Pancreas (tissue), 10 donors: Measurements from ENCODE around the gene DENND1A. TPM values are rescaled to one million over a fixed set of nuclear protein-coding genes. Genes with fewer than 3 reads are reported as not detected.

ENCODE experiments used
- ATAC-seq, 4 donors: fragments of 200-7000 bp; cut with Tn5 transposase; one replicate each; pipeline versions ENCODE4 v1.8.0 to v1.9.1; 2020; ENCODE audit warnings: mild to moderate bottlenecking in 4 of 4, moderate library complexity in 4 of 4
- DNase-seq, 6 donors: peaks; one replicate each; pipeline ENCODE4 v3.0.0-alpha.2; 2020
- FAIRE-seq: peaks from 2 replicates; lab custom pipeline; 2012; peaks lifted over from hg19 to GRCh38; lab: Jason Lieb, UNC
- H3K27ac ChIP-seq, 4 donors: fragments of 200-600 bp; sonication (generic); 1 replicate in 3 of 4; 2 replicates in 1 of 4; pipeline versions ENCODE4 v1.5.0 to v1.8.0; 2020
- H3K27me3 ChIP-seq, 4 donors: fragments of 200-600 bp; one replicate each; pipeline ENCODE4 v1.8.0; 2021
- H3K36me3 ChIP-seq, 3 donors: fragments of 200-600 bp; sonication (generic) in 1 of 3; one replicate each; pipeline versions ENCODE4 v1.5.0 to v1.8.0; 2020 to 2021
- H3K4me1 ChIP-seq, 3 donors: fragments of 200-600 bp; one replicate each; pipeline ENCODE4 v1.8.0; 2021
- H3K4me3 ChIP-seq, 4 donors: fragments of 200-600 bp; sonication (generic) in 2 of 4; one replicate each; pipeline versions ENCODE4 v1.5.0 to v1.8.0; 2020 to 2021
- H3K9me3 ChIP-seq, 4 donors: fragments of 200-600 bp; one replicate each; pipeline ENCODE4 v1.8.0; 2021
- WGBS, 2 donors: extraction: QIAGEN DNeasy Blood & Tissue Kit; methylation state at CpG; one replicate each; pipeline ENCODE4 v1.1.7; 2013; 5-methylcytosine and 5-hydroxymethylcytosine counted together
- intact Hi-C, 3 donors: fragments of 100-400 bp; cut with DNase I; formaldehyde crosslinking; loops; one replicate each; pipeline versions ENCODE4 v1.11.1 to v1.14.2; 2022
- polyA plus RNA-seq, 2 donors: library from polyadenylated mRNA; stranded (reverse); fragments of 200-250 nt; gene quantifications; one replicate each; pipeline ENCODE4 v1.2.3, GENCODE V29; 2013
- total RNA-seq, 6 donors: library from RNA; stranded (reverse); fragmentation: NEBNext Ultra II Directional in 4 of 6; extraction: Animal tissue kit (Norgen Biotek cat#: 25700) in 4 of 6; gene quantifications; one replicate each; pipeline versions ENCODE4 v1.2.1 to v1.2.4, GENCODE V29; 2021 to 2023
- TF ChIP-seq, protein P1 (sequence below), 4 donors: fragments of 200-600 bp; sonication (generic) in 3 of 4; IDR thresholded peaks; one replicate each; pipeline versions ENCODE4 v1.5.0 to v1.8.0; 2021; ENCODE audit warnings: antibody characterized with exemption in 4 of 4
- donor health status: healthy with polysubstance abuse.
- donor health status: DM: no; HTN: no; CAD: no; lungs with moderate emphysema.
- donor health status: DM: no; HTN: no; CAD: no.
- donor health status: control.
- donor health status: control.
- donor health status: Bipolar disorder and iron deficiency.
- donor health status: DM: yes; HTN: yes; CAD: no.
- donor health status: DM: no; HTN: no; CAD: no.
- donor health status: DM: no; HTN: no; CAD: no.
- donor health status: DM: yes; HTN: yes; CAD: no.

DENND1A gene
- total and polyA plus RNA-seq, 8 donors: 4.5 to 8.3 (median 5.6) TPM

DNA sequence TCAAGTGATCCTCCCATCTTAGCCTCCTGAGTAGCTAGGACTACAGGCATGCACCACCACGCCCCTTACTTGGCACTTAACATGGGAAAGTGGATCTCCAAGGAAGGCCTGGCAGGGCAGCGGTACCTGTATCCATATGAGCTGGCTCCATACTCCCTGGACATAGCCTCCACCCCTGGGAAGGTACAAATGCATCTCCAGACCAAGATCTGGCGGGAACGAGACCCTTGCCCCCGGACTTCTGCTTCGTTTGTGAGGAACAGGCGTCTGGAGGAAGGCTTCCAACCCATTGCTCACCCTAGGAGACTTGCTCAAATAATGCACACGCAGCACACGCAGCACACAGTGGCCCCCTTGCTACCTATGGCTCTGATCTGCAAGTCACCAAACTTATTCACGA is 518.7 kb downstream of the DENND1A start:
- no peaks in the 10 kb centered on the region for H3K9me3 ChIP-seq
- TF ChIP-seq, protein P1, sequence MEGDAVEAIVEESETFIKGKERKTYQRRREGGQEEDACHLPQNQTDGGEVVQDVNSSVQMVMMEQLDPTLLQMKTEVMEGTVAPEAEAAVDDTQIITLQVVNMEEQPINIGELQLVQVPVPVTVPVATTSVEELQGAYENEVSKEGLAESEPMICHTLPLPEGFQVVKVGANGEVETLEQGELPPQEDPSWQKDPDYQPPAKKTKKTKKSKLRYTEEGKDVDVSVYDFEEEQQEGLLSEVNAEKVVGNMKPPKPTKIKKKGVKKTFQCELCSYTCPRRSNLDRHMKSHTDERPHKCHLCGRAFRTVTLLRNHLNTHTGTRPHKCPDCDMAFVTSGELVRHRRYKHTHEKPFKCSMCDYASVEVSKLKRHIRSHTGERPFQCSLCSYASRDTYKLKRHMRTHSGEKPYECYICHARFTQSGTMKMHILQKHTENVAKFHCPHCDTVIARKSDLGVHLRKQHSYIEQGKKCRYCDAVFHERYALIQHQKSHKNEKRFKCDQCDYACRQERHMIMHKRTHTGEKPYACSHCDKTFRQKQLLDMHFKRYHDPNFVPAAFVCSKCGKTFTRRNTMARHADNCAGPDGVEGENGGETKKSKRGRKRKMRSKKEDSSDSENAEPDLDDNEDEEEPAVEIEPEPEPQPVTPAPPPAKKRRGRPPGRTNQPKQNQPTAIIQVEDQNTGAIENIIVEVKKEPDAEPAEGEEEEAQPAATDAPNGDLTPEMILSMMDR (IDR thresholded peaks at IDR 0.05): no peak
- intact Hi-C loops: no loop called here
- no peak overlapping the region for H3K4me3 ChIP-seq
- ATAC-seq: no peak
- WGBS, 2 donors: 93 to 96% methylated on average over 10 of the region's 10 CpGs
- H3K27me3 ChIP-seq: no peaks in the 10 kb centered on the region
- H3K4me1 ChIP-seq: no peaks in the 10 kb centered on the region
- FAIRE-seq: no peak
- no peaks in the 10 kb centered on the region for H3K36me3 ChIP-seq
- no peak overlapping the region for H3K27ac ChIP-seq
- DNase-seq: no peak

DNA sequence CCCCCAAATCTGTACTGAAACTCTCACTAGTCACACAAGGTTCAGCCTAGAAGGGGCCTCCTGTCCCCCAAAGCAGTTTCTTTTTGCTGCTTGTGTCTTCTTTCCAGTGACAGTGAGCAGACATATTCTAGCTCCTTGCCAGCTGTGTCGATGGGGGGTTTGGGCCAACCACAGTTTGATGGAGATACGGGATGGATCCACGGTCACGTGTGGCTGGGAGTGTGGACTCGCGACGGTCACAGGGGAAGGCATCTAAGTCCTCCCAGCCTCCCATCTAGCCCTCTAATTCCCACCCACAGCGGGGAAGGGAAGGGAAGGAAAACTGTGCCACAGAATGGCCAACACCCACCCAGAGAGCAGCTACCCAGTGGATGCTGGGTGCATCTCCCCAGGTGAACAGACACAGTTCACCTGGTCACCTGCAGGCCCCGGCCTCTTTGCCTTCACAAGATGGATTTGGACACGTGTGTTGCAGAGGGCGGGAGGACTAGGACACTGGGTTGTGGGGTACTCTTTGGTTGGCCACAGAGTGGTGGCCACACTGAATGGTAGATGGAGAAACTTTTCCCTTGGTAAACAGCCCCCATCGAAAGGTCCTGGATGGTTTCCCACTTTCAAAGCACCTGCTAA is 519.5 kb downstream of the DENND1A start:
- H3K4me3 ChIP-seq: no peak overlapping the region

DNA sequence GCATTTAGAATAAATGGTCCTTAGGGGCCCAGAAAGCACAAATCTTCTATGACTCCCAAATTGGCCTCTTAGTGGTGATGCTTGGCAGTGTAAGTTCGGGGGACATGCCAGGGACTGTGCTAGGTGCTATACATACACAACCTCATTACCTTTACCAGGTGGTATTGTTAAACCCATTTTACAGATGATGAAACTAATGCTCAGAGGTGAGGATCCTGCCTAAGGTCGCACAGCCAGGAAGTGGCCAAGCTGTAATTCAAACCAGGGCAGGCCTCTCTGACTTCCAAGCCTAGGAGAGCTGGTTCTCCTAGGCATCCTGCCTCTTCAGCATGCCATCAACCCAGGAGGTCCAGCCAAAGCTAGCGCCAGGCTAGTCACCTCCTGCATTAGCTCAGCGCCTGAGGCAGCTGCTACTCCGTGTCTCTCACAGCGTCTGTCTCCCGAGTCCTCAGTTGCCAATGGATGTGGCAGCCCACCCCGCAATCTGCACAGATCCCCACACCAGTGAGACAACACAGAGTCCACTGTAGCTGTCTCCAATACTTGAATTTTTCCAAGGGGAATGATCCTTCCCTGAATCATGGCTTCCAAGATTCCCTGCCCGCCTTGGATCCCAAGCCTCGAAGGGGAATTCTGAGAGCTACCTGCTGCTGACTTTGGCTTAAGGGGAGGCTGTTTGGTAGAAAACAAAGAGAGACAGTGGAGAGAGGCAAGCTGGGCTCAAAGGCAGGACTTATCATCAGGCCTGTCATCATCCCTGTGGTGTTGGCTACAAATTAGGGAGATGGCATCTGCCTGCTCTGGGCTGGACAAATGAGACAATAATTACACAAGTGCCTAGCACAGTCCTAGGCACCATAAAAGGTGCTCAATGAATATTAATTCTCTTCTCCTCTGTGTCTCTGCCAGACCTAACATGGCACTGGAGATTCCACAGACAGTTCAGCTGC is 521.3 kb downstream of the DENND1A start:
- H3K27ac ChIP-seq: no peak overlapping the region
- WGBS, 2 donors: 88 to 95% methylated on average over 10 of the region's 10 CpGs
- H3K27me3 ChIP-seq: no peaks in the 10 kb centered on the region
- H3K4me1 ChIP-seq: no peaks in the 10 kb centered on the region
- TF ChIP-seq, protein P1 (IDR thresholded peaks at IDR 0.05): no peak
- no peaks in the 10 kb centered on the region for H3K9me3 ChIP-seq
- no peak overlapping the region for H3K4me3 ChIP-seq
- DNase-seq (no peak), ATAC-seq (no peak), FAIRE-seq (no peak)
- intact Hi-C loops: no loop called here
- H3K36me3 ChIP-seq: no peaks in the 10 kb centered on the region

More for the DNA sequence above, 519.5 kb downstream of the DENND1A start:
- no peak for FAIRE-seq
- no peaks in the 10 kb centered on the region for H3K36me3 ChIP-seq
- TF ChIP-seq, protein P1 (IDR thresholded peaks at IDR 0.05): no peak
- no peak overlapping the region for H3K27ac ChIP-seq
- no peaks in the 10 kb centered on the region for H3K9me3 ChIP-seq
- no peak for DNase-seq
- H3K4me1 ChIP-seq: no peaks in the 10 kb centered on the region
- intact Hi-C loops: no loop called here
- no peaks in the 10 kb centered on the region for H3K27me3 ChIP-seq
- no peak for ATAC-seq
- 84 to 93% methylated on average over 12 of the region's 12 CpGs for WGBS, 2 donors

DNA sequence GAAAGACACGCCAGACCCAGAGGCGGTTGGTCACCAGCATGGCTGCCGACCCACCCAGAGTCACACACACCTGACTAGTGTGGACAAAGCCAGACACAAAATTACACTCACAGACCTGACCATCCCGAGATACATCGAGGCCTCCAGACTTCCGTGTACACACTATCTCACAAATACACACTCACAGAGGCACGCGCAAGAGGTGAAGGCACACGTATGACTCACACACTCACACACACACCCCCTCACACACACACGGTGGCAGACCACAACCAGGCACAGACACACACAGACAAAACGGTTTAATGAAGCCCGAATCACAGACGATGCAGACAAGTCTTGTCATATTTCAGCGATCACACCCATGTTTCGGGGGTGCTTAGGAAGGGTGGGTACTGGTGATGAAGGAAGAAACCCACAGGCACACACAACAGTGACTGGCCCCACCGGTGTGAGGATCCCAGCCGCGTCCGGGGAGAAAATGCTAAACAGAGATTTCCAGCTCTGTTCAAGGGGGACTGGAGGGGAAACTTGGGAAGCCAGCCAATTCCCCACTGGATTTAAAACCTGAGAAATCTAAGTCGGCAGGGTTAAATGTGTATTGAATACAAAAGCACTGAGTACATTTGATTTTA is 522.6 kb downstream of the DENND1A start:
- Histone ChIP-seq H3K36me3 (no peaks in the 10 kb centered on the region), H3K4me1 (no peaks in the 10 kb centered on the region), H3K27me3 (no peaks in the 10 kb centered on the region), H3K4me3 (no peak overlapping the region), H3K27ac (no peak overlapping the region), H3K9me3 (no peaks in the 10 kb centered on the region)
- intact Hi-C loops: no loop called here
- FAIRE-seq: no peak
- no peak for DNase-seq
- 86% methylated on average over 20 of the region's 20 CpGs for WGBS, 2 donors
- no peak for ATAC-seq
- TF ChIP-seq, protein P1 (IDR thresholded peaks at IDR 0.05): no peak
